DOHH2 (cell line): ENCODE results near the gene MYB.

Source experiments
- H3F3A ChIP-seq: fragments of 200-600 bp; sonication (generic), shearing (Covaris generic); 2 replicates; pipeline ENCODE4 v1.6.0; 2016; ENCODE audit warnings: antibody characterized with exemption, mild to moderate bottlenecking; ENCODE audit not compliant: control insufficient read depth, insufficient read depth
- H3K27ac ChIP-seq: fragments of 200-600 bp; sonication (generic); 2 replicates; pipeline ENCODE4 v1.5.1; 2014; ENCODE audit warnings: low read depth, mild to moderate bottlenecking, low read length, moderate library complexity
- H3K27me3 ChIP-seq: fragments of 200-600 bp; sonication (generic); 2 replicates; pipeline ENCODE4 v1.6.1; 2014; ENCODE audit warnings: mild to moderate bottlenecking, low read length, mixed read lengths; ENCODE audit not compliant: control insufficient read depth
- H3K36me3 ChIP-seq: fragments of 200-600 bp; sonication (generic); 2 replicates; pipeline ENCODE4 v1.6.1; 2014; ENCODE audit warnings: mild to moderate bottlenecking, low read length, moderate library complexity, mixed read lengths; ENCODE audit not compliant: control insufficient read depth
- H3K4me1 ChIP-seq: fragments of 200-600 bp; sonication (generic); 2 replicates; pipeline ENCODE4 v1.6.1; 2014; ENCODE audit warnings: mild to moderate bottlenecking, low read length, mixed read lengths; ENCODE audit not compliant: control insufficient read depth
- H3K4me2 ChIP-seq: fragments of 200-600 bp; sonication (generic); 2 replicates; pipeline ENCODE4 v1.6.0; 2014; ENCODE audit warnings: mild to moderate bottlenecking, low read length, moderate library complexity
- H3K4me3 ChIP-seq: fragments of 200-600 bp; sonication (generic); 2 replicates; pipeline ENCODE4 v1.5.1; 2014; ENCODE audit warnings: mild to moderate bottlenecking, low read length, mixed read lengths
- H3K79me2 ChIP-seq: fragments of 200-600 bp; sonication (generic); 2 replicates; pipeline ENCODE4 v1.6.1; 2014; ENCODE audit warnings: mild to moderate bottlenecking, low read length, mixed read lengths; ENCODE audit not compliant: control insufficient read depth
- H3K9me2 ChIP-seq: fragments of 200-600 bp; sonication (generic); replicated peaks from 2 replicates; pipeline ENCODE4 v1.6.1; 2014; ENCODE audit warnings: mild to moderate bottlenecking, low read length, mixed read lengths; ENCODE audit not compliant: control insufficient read depth
- H3K9me3 ChIP-seq: fragments of 200-600 bp; sonication (generic); 2 replicates; pipeline ENCODE4 v1.6.1; 2014; ENCODE audit warnings: antibody characterized with exemption, low read length, mixed read lengths; ENCODE audit not compliant: control insufficient read depth, insufficient read depth
- H4K20me1 ChIP-seq: fragments of 200-600 bp; sonication (generic); 2 replicates; pipeline ENCODE4 v1.6.0; 2014; ENCODE audit warnings: low read depth, mild to moderate bottlenecking, antibody characterized with exemption, low read length, moderate library complexity; ENCODE audit not compliant: control insufficient read depth, insufficient read depth
- EZH2phosphoT487 ChIP-seq: fragments of 200-600 bp; sonication (generic); IDR thresholded peaks from 2 replicates; pipeline ENCODE4 v1.6.1; 2017; ENCODE audit warnings: borderline replicate concordance, mild to moderate bottlenecking, antibody characterized with exemption, low read length, moderate library complexity, mixed read lengths
- TF ChIP-seq, protein P1 (sequence below): fragments of 200-600 bp; sonication (generic); IDR thresholded peaks from one replicate; pipeline ENCODE4 v1.5.1; 2014; ENCODE audit warnings: antibody characterized with exemption, mild to moderate bottlenecking, low read depth, low read length; ENCODE audit not compliant: poor library complexity, severe bottlenecking

MYB gene

GRCh38 chr6:135215563-135215962 is 34.5 kb downstream of the MYB start:
- H3K36me3 ChIP-seq: peaks cover 63% of the 10 kb centered on the region
- H3K9me3 ChIP-seq: no peaks in the 10 kb centered on the region
- no peaks in the 10 kb centered on the region for H4K20me1 ChIP-seq
- H3K4me2 ChIP-seq: no peak overlapping the region
- H3K27ac ChIP-seq: no peak overlapping the region
- no peaks in the 10 kb centered on the region for H3K27me3 ChIP-seq
- H3F3A ChIP-seq: no peaks in the 10 kb centered on the region
- no peaks in the 10 kb centered on the region for H3K79me2 ChIP-seq
- H3K9me2 ChIP-seq: no peaks in the 10 kb centered on the region
- TF ChIP-seq, protein P1, sequence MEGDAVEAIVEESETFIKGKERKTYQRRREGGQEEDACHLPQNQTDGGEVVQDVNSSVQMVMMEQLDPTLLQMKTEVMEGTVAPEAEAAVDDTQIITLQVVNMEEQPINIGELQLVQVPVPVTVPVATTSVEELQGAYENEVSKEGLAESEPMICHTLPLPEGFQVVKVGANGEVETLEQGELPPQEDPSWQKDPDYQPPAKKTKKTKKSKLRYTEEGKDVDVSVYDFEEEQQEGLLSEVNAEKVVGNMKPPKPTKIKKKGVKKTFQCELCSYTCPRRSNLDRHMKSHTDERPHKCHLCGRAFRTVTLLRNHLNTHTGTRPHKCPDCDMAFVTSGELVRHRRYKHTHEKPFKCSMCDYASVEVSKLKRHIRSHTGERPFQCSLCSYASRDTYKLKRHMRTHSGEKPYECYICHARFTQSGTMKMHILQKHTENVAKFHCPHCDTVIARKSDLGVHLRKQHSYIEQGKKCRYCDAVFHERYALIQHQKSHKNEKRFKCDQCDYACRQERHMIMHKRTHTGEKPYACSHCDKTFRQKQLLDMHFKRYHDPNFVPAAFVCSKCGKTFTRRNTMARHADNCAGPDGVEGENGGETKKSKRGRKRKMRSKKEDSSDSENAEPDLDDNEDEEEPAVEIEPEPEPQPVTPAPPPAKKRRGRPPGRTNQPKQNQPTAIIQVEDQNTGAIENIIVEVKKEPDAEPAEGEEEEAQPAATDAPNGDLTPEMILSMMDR: no peak
- no peak for TF ChIP-seq EZH2phosphoT487
- H3K4me1 ChIP-seq: no peaks in the 10 kb centered on the region
- no peak overlapping the region for H3K4me3 ChIP-seq

DNA sequence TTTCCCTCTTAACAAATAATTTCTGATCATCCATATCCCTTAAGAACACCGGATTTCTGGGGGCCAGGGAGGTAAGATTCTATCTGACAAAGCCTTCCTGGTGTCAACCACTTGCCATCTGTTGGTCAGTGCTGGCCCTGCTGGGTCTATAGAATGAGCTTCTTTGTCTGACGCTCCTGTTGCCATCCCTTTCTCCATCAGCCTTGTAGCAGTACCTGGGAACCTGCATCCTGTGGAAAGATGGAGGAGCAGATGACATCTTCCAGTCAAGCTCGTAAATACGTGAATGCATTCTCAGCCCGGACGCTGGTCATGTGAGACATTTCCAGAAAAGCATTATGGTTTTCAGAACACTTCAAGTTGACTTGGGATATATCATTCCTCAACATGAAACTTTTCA is 36.6 kb downstream of the MYB start:
- TF ChIP-seq EZH2phosphoT487: no peak
- Histone ChIP-seq H3K9me3 (no peaks in the 10 kb centered on the region), H3K36me3 (peaks cover 49% of the 10 kb centered on the region)

GRCh38 chr6:135219346-135219745 is 38.2 kb downstream of the MYB start:
- TF ChIP-seq EZH2phosphoT487: no peak
- TF ChIP-seq, protein P1: no peak
- no peaks in the 10 kb centered on the region for H3K4me1 ChIP-seq
- H3K9me2 ChIP-seq: no peaks in the 10 kb centered on the region
- H3K9me3 ChIP-seq: no peaks in the 10 kb centered on the region
- no peak overlapping the region for H3K4me2 ChIP-seq
- H3K27ac ChIP-seq: no peak overlapping the region
- no peaks in the 10 kb centered on the region for H3K79me2 ChIP-seq
- H3K4me3 ChIP-seq: no peak overlapping the region
- H3K36me3 ChIP-seq: peaks cover 39% of the 10 kb centered on the region
- no peaks in the 10 kb centered on the region for H3K27me3 ChIP-seq
- H3F3A ChIP-seq: no peaks in the 10 kb centered on the region
- H4K20me1 ChIP-seq: no peaks in the 10 kb centered on the region

More for the DNA sequence above, 36.6 kb downstream of the MYB start:
- H3K4me1 ChIP-seq: no peaks in the 10 kb centered on the region
- H3K79me2 ChIP-seq: no peaks in the 10 kb centered on the region
- no peaks in the 10 kb centered on the region for H3F3A ChIP-seq
- H3K4me2 ChIP-seq: no peak overlapping the region
- no peak overlapping the region for H3K4me3 ChIP-seq
- H3K9me2 ChIP-seq: no peaks in the 10 kb centered on the region
- no peak overlapping the region for H3K27ac ChIP-seq
- no peaks in the 10 kb centered on the region for H3K27me3 ChIP-seq
- H4K20me1 ChIP-seq: no peaks in the 10 kb centered on the region

- Histone ChIP-seq H3K27me3 (no peaks in the 10 kb centered on the region), H3K79me2 (no peaks in the 10 kb centered on the region), H3K36me3 (peaks cover 29% of the 10 kb centered on the region), H3F3A (no peaks in the 10 kb centered on the region), H3K9me2 (no peaks in the 10 kb centered on the region), H3K9me3 (no peaks in the 10 kb centered on the region), H4K20me1 (no peaks in the 10 kb centered on the region), H3K27ac (no peak overlapping the region), H3K4me3 (no peak overlapping the region), H3K4me2 (no peak overlapping the region), H3K4me1 (no peaks in the 10 kb centered on the region)
- TF ChIP-seq, protein P1: no peak
- TF ChIP-seq EZH2phosphoT487: no peak
These were observed 39.9 kb downstream of the MYB start for GRCh38 chr6:135221042-135221441.
